Loucy (cell line): ENCODE data around the gene RAB25.

Experiments used
- CTCF ChIP-seq: fragments of 200-600 bp; sonication (generic); conservative IDR thresholded peaks from 2 replicates; pipeline ENCODE4 v1.5.1; 2014; ENCODE audit warnings: mild to moderate bottlenecking, antibody characterized with exemption, low read length
- EZH2phosphoT487 ChIP-seq: fragments of 200-600 bp; IDR thresholded peaks from 2 replicates; pipeline ENCODE4 v1.6.1; 2018; ENCODE audit warnings: antibody characterized with exemption, mild to moderate bottlenecking, moderate library complexity, borderline replicate concordance

- TF ChIP-seq CTCF (no peak), EZH2phosphoT487 (no peak)
Measured at GRCh38 chr1:156073740-156074139, 12.8 kb downstream of the RAB25 start.
